Activated naive CD8-positive, alpha-beta T cell treated with anti-CD3 and anti-CD28 coated beads, Interleukin-2, amount 10 ng/mL, durations not matched to agents 7 days and 5 days (primary cell): ENCODE measurements around the gene LRCH4. TPM values are rescaled to one million over a fixed set of nuclear protein-coding genes. Genes with fewer than 3 reads are reported as not detected.

Experiments used
- ATAC-seq: fragments of 150-1000 bp; cut with Tn5 transposase; one replicate; pipeline ENCODE4 v1.10.0; 2021; ENCODE audit warnings: low read depth, moderate library complexity
- POLR2A ChIA-PET: fragments of 350-600 bp; sonication (Branson Sonifier 250); formaldehyde crosslinking; loops from one replicate; lab custom pipeline; 2021; ENCODE audit warnings: antibody characterized with exemption; lab: Charles Lee
- DNase-seq: peaks from one replicate; pipeline ENCODE4 v3.0.0; 2021
- H3K27ac Mint-ChIP-seq: one replicate; pipeline ENCODE4 v1.8.0; 2022; ENCODE audit warnings: mild to moderate bottlenecking, mixed read lengths
- H3K27me3 Mint-ChIP-seq: one replicate; pipeline ENCODE4 v1.8.0; 2022; ENCODE audit warnings: mild to moderate bottlenecking, moderate library complexity, mixed read lengths
- H3K36me3 Mint-ChIP-seq: one replicate; pipeline ENCODE4 v1.8.0; 2021; ENCODE audit warnings: mild to moderate bottlenecking, mixed read lengths
- H3K4me1 Mint-ChIP-seq: one replicate; pipeline ENCODE4 v1.8.0; 2021; ENCODE audit warnings: mixed read lengths
- H3K4me3 Mint-ChIP-seq: one replicate; pipeline ENCODE4 v1.8.0; 2022; ENCODE audit warnings: mild to moderate bottlenecking, moderate library complexity, mixed read lengths
- H3K9me3 Mint-ChIP-seq: one replicate; pipeline ENCODE4 v1.8.0; 2021; ENCODE audit warnings: mixed read lengths
- total RNA-seq, 2 experiments: library from RNA; stranded (reverse); gene quantifications; one replicate each; pipeline ENCODE4 v1.2.3, GENCODE V29; 2021

Gene LRCH4
- total RNA-seq, 2 experiments from 2014 or later: 239 to 258 TPM

DNA sequence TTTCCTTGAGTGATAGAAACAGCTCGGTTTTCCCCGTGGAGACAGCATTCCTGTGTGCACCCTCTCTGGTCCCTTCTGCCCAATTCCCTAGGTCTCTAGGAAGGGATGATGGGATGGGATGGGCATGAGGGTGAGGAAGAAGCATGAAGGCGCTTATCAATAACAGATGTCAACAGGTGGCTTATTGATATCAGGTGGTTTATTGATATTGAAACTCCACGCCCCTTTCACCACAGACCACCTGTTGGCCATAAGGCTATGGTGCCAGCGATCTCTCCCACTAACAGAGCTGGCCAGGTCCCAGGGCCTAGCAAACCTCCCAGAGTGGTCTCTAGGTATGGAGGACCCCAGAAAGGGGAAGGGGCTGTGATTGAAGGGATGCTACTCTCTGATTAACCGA lies 34.3 kb upstream of the LRCH4 start:
- no peak for DNase-seq
- no peak for ATAC-seq
- Mint-ChIP-seq H3K27me3 (no peaks in the 10 kb centered on the region), H3K9me3 (no peaks in the 10 kb centered on the region), H3K27ac (no peak overlapping the region), H3K4me1 (peaks cover 14% of the 10 kb centered on the region), H3K4me3 (no peak overlapping the region), H3K36me3 (peaks cover 2% of the 10 kb centered on the region)
- POLR2A ChIA-PET: interaction anchor here (1.1 to 1.3 kb wide), 2 partner anchors 8 to 10 kb away, joined by 4 read pairs; partner anchors contain the start of gene MOSPD3

- Mint-ChIP-seq H3K27ac (peak overlapping the region; percentile 15), H3K27me3 (peaks cover 2% of the 10 kb centered on the region), H3K36me3 (peaks cover 4% of the 10 kb centered on the region), H3K4me3 (peak overlapping the region; percentile 98), H3K9me3 (no peaks in the 10 kb centered on the region), H3K4me1 (peaks cover 15% of the 10 kb centered on the region)
- DNase-seq: no peak
- POLR2A ChIA-PET: interaction anchor here (0.7 to 5.9 kb wide), 7 partner anchors 9 to 238 kb away, joined by 3 to 73 read pairs (median 5); partner anchors contain the start of genes FBXO24, LRCH4, POP7 and SLC12A9
- ATAC-seq: no peak
Measured at GRCh38 chr7:100614308-100614861, 28.5 kb upstream of the LRCH4 start.

GRCh38 chr7:100613412-100614175 lies 27.7 kb upstream of the LRCH4 start:
- Mint-ChIP-seq H3K4me3 (peak overlapping the region; percentile 98), H3K36me3 (peaks cover 4% of the 10 kb centered on the region), H3K9me3 (no peaks in the 10 kb centered on the region), H3K4me1 (peaks cover 15% of the 10 kb centered on the region), H3K27ac (peak overlapping the region; percentile 15), H3K27me3 (peaks cover 3% of the 10 kb centered on the region)
- DNase-seq (no peak), ATAC-seq (no peak)
- POLR2A ChIA-PET: interaction anchor here (0.7 to 5.9 kb wide), 12 partner anchors 13 to 239 kb away, joined by 3 to 73 read pairs (median 6); partner anchors contain the start of genes FBXO24, GNB2, LRCH4 and POP7

DNA sequence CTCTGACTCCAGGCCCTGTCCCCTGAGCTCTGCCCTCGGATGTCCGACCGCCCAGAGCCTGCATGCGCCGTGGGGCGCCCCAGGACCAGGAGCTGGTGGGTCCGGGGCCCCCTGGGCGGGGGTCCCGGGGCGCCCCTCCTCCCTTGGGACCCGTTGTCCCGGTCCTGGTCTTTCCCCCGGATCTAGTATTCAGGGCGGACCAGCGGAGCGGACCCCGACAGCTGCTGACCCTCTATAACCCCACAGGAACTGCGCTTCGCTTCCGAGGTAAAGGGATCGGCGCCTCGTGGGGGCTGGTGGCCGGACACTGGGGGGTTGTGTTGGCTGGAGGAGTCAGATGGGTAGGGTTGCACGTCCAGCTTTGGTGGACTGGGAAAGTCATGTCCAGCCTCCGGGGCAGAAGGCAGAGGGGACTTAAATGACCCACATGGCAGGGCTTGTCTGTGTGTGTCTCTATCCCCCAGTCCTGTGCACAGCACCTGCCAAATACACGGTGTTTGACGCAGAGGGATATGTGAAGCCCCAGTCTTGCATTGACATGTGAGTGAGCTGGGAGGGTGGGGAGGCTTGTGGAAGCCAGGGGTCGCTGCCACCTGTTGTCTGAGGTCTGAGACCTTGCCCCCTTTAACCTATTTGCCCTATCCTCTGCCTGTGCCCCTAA lies 26.9 kb upstream of the LRCH4 start:
- Mint-ChIP-seq H3K4me1 (peaks cover 15% of the 10 kb centered on the region), H3K27me3 (peaks cover 3% of the 10 kb centered on the region), H3K9me3 (no peaks in the 10 kb centered on the region), H3K36me3 (peaks cover 4% of the 10 kb centered on the region), H3K27ac (peak overlapping the region; percentile 75), H3K4me3 (peak overlapping the region; percentile 98)
- DNase-seq: no peak
- peak; percentile 9 for ATAC-seq
- POLR2A ChIA-PET: interaction anchor here (0.8 to 5.9 kb wide), 20 partner anchors 8 to 278 kb away, joined by 3 to 73 read pairs (median 4); partner anchors contain the start of genes FBXO24, GIGYF1, GNB2 and LRCH4

DNA sequence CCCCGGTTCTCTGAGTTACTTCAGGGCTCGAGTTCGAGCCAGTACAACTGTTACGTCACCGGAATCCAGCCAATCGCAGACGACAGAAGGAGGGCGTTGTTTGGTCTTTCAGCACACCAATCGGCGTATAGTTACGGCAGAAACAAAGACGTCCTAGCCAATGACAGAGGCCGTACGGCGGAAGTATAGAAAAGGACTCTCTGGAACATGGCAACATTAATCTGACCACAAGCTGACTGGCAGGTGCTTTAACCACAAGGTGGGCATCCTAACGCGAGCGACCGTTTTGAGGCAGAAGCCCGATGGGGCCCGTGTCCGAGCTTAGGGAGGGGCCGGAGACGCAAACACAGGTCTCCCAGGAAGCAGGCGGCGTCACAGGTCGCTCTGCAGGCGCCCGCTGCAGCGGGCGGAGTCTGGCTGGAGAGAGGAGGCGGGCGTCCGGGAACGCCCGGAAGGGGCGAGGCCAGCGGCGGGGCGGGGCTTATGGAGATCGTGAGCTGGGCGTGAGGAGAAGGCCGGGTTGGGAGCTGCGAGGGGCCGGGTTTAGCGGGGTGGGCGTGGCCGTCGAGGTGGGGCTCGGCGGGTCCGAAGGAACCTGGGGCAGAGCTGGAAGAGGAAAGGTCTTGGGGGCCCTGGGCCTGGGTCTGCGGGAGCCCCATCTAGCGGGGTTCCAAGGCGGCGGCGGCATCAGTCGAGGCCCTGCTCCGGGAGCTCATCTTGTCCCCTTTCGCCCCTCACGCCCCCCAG lies 26.2 kb upstream of the LRCH4 start, which contains the start of gene MOSPD3:
TSS of gene MOSPD3 (plus strand) at position 558 of the 747 bp plus-strand sequence. CDS start 252 bp downstream, outside the sequence.
- Mint-ChIP-seq H3K27ac (peak within 1 kb of the TSS; percentile 100), H3K9me3 (no peaks in the 10 kb centered on the region), H3K27me3 (peaks cover 7% of the 10 kb centered on the region), H3K4me3 (peak within 1 kb of the TSS; percentile 98), H3K36me3 (peaks cover 4% of the 10 kb centered on the region), H3K4me1 (peaks cover 19% of the 10 kb centered on the region)
- POLR2A ChIA-PET: interaction anchor here (0.5 to 5.9 kb wide), 22 partner anchors 9 to 279 kb away, joined by 3 to 73 read pairs (median 4); partner anchors contain the start of genes FBXO24, GIGYF1, GNB2 and LRCH4
- DNase-seq (peak; percentile 100), ATAC-seq (peak; percentile 93)

DNA sequence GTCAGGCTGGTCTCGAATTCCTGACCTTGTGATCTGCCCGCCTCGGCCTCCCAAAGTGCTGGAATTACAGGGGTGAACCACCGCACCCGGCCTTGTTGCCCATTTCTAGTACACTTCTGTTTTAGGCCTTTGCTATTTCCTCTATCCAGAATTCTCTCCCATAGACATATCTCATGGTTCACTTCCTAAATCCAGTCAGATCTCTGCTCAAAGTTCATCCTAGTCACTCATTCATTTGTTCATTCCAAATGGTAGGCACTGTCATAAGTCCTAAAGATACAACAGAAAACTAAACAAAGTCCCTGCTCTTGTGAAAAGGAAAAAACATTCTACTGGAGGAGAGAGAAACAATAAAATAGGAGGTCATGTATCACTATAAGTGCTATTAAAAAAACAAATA lies 24.0 kb upstream of the LRCH4 start:
- peaks cover 4% of the 10 kb centered on the region for H3K36me3 Mint-ChIP-seq
- POLR2A ChIA-PET: interaction anchor here (5.9 kb wide), 1 partner anchor 24 kb away, joined by 73 read pairs; the partner anchor contains the start of genes FBXO24 and LRCH4
- H3K4me1 Mint-ChIP-seq: peaks cover 28% of the 10 kb centered on the region
- H3K4me3 Mint-ChIP-seq: peak overlapping the region; percentile 13
- ATAC-seq (no peak), DNase-seq (no peak)
- peaks cover 14% of the 10 kb centered on the region for H3K27me3 Mint-ChIP-seq
- H3K27ac Mint-ChIP-seq: peak overlapping the region; percentile 2
- no peaks in the 10 kb centered on the region for H3K9me3 Mint-ChIP-seq

DNA sequence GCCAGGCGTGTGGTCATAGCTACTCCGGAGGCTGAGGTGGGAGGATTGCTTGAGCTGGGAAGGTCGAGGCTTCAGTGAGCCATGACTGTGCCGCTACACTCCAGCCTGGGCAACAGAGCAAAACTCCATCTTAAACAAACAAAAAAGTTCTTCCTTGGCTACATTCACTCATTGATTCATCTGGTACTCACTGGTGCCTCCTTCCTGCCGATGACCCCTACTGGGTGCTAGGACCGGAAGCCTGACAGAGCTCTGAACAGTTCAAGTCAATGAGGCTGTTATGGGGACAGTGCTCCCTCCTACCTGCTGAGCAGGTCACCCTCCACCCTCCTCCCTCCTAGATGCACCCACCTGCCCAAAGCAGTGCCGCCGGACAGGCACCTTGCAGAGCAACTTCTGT lies 21.2 kb upstream of the LRCH4 start:
- DNase-seq (no peak), ATAC-seq (no peak)
- Mint-ChIP-seq H3K9me3 (no peaks in the 10 kb centered on the region), H3K4me3 (no peak overlapping the region), H3K4me1 (peaks cover 29% of the 10 kb centered on the region), H3K27ac (no peak overlapping the region), H3K27me3 (peaks cover 14% of the 10 kb centered on the region), H3K36me3 (no peaks in the 10 kb centered on the region)
- POLR2A ChIA-PET: interaction anchor here (0.7 to 5.6 kb wide), 3 partner anchors 21 to 452 kb away, joined by 3 to 56 read pairs (median 3); partner anchors contain the start of genes FBXO24 and LRCH4

DNA sequence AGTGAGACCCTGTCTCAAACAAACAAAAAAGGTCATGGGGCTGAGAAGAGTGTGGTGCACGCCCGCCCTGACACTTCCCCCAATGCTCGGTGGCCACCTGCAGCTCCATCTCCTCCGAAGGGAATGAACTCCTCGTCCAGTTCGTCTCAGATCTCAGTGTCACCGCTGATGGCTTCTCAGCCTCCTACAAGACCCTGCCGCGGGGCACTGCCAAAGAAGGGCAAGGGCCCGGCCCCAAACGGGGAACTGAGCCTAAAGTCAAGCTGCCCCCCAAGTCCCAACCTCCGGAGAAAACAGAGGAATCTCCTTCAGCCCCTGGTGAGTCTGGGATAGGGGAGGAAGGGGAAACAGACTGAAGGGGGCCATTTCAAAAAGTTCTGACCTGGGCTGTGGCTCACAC lies 20.4 kb upstream of the LRCH4 start:
- no peak for ATAC-seq
- H3K4me1 Mint-ChIP-seq: peaks cover 29% of the 10 kb centered on the region
- DNase-seq: no peak
- H3K9me3 Mint-ChIP-seq: no peaks in the 10 kb centered on the region
- H3K27ac Mint-ChIP-seq: no peak overlapping the region
- H3K27me3 Mint-ChIP-seq: peaks cover 14% of the 10 kb centered on the region
- H3K36me3 Mint-ChIP-seq: no peaks in the 10 kb centered on the region
- POLR2A ChIA-PET: interaction anchor here (0.7 to 5.6 kb wide), 3 partner anchors 22 to 453 kb away, joined by 3 to 56 read pairs (median 3); partner anchors contain the start of genes FBXO24 and LRCH4
- no peak overlapping the region for H3K4me3 Mint-ChIP-seq

DNA sequence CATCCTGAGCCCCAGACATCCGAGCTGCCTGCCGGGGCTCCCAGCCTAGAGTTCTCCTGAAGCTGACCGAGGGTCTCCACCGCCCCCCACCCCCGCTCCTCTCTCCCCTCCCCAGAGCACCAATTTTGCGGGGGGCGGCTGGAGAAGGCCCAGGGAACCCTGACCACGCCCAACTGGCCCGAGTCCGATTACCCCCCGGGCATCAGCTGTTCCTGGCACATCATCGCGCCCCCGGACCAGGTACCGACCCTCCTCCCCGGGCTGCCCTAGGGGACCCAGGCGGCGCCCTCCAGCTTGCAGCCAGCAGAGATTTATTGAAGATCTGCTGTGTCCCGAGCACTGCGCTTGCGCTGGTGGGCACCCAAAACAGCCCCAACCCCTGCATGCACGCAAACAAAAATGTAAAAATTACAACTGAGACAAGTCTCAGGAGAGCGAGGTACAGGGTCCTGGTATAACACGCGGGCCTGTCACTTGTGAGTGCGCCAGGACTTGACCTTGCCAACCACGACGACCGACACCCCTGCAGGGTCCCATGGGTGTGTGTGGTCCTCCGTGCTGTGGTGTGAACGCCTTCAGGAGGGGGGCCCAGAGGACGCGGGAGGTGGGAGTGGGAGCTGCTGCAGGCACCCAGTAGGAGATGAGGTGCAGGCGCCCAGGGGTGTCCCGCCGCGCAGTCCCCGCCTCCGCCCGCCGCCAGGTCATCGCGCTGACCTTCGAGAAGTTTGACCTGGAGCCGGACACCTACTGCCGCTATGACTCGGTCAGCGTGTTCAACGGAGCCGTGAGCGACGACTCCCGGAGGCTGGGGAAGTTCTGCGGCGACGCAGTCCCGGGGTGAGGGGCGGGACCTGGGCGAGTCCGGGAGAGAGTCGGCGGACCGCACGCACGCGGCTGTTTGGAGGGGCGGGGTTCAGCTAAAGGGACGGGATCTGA lies 19.3 kb upstream of the LRCH4 start:
- POLR2A ChIA-PET: interaction anchor here (0.9 to 5.6 kb wide), 7 partner anchors 10 to 101 kb away, joined by 3 to 56 read pairs (median 4); partner anchors contain the start of genes FBXO24, LRCH4 and POP7
- ATAC-seq: peak; percentile 11
- H3K4me3 Mint-ChIP-seq: peak overlapping the region; percentile 88
- H3K4me1 Mint-ChIP-seq: peaks cover 26% of the 10 kb centered on the region
- H3K27me3 Mint-ChIP-seq: peaks cover 14% of the 10 kb centered on the region
- DNase-seq: peak; percentile 57
- no peaks in the 10 kb centered on the region for H3K36me3 Mint-ChIP-seq
- peak overlapping the region; percentile 70 for H3K27ac Mint-ChIP-seq
- H3K9me3 Mint-ChIP-seq: no peaks in the 10 kb centered on the region

DNA sequence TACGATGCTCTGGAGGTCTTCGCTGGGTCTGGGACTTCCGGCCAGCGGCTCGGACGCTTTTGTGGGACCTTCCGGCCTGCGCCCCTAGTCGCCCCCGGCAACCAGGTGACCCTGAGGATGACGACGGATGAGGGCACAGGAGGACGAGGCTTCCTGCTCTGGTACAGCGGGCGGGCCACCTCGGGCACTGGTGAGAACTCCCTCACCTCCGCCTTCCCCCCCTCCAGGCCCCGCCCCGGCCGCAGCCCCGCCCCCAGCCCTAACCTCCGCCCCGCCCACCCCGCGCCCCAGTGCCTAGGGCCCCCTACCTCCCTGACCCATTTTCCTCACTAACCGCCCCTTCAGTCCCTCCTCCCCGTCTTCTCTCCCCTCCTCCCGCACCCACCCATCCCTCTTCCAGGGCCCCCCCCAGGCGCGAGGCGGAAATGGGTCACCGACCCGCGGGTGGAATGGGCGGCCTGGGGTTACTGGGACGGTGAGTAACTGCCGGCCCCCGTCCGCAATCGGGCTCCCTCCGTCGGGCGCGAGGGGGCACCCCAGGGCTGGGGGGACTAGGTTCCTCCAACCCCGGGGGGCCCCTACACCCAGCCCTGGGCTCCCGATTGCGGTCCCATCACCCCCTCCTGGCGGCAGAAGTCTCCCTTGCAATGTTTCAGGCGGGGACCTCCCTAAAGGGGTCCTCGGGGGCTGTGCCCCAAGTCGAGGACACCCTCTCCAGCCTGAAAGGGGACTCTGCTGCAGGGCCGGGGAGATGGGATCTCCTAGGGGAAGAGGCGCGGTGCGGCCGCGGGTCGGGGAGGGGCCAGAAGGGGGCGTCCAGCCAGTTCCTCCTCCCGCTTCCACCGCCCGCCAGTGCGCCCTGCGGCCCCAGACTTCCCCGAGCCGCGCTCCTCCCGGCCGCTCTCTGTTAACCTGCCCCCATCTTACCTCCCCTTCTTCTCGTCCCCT lies 18.4 kb upstream of the LRCH4 start:
- H3K9me3 Mint-ChIP-seq: no peaks in the 10 kb centered on the region
- peaks cover 26% of the 10 kb centered on the region for H3K4me1 Mint-ChIP-seq
- H3K36me3 Mint-ChIP-seq: no peaks in the 10 kb centered on the region
- DNase-seq: peak; percentile 90
- peak; percentile 80 for ATAC-seq
- POLR2A ChIA-PET: interaction anchor here (0.6 to 5.6 kb wide), 9 partner anchors 10 to 125 kb away, joined by 3 to 56 read pairs (median 5); partner anchors contain the start of genes FBXO24, LRCH4 and POP7
- H3K4me3 Mint-ChIP-seq: peak overlapping the region; percentile 89
- H3K27me3 Mint-ChIP-seq: peaks cover 11% of the 10 kb centered on the region
- peak overlapping the region; percentile 93 for H3K27ac Mint-ChIP-seq
